Measurements from ENCODE around the gene IQGAP2.

The IQGAP2 gene

DNA sequence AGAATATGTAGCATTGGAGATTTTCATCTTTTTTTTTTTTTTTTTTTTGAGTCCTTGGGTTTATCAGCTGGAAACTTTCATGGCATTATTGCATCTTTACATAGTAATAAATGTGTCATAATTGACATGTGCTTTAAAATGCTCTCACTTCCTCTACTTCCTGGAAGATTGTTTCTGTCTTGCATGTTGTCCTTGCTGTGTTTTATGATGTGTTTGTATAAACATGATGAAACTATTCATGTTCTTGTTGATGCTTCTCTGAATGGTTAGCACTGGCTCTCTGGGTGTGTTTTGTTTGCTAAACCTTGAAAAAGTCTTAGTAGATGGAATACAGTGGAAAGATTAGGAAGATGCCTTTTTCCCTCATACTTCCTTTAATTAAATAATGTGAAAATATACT, 87.9 kb downstream of the IQGAP2 start:
- Histone ChIP-seq H3K36me3 (ENCODE audit: control insufficient read depth, insufficient read depth, low read length) (no peaks in the 10 kb centered on the region), H3K9ac (ENCODE audit: low read length) (no peak overlapping the region), H3K4me1 (ENCODE audit: control insufficient read depth, insufficient read depth, low read length) (peaks cover 51% of the 10 kb centered on the region), H3K9me3 (ENCODE audit: control insufficient read depth, low read length) (no peaks in the 10 kb centered on the region), H3K27me3 (ENCODE audit: control insufficient read depth, insufficient read depth, low read length) (no peaks in the 10 kb centered on the region), H3K4me3 (ENCODE audit: low read length) (no peak overlapping the region)

DNA sequence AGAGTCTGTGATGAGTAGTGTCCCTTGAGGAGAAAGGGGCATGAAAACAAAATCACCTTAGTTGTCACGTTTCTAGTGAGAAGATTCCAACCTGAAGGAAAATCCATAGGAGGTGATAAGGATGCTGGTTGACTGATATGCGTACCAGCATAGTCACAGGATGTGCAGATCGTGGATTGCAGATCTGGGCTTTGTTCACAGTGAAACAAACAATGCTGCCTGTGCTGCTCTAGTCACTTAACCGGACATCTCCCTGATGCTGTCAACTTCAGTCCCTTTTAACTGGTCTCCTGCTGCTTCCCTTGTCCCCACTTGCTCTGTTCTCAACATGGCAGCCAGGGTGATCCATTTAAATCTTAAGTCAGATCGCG, 89.7 kb downstream of the IQGAP2 start:
- Histone ChIP-seq H3K36me3 (ENCODE audit: control insufficient read depth, insufficient read depth, low read length) (no peaks in the 10 kb centered on the region), H3K9ac (ENCODE audit: low read length) (no peak overlapping the region), H3K9me3 (ENCODE audit: control insufficient read depth, low read length) (no peaks in the 10 kb centered on the region), H3K4me3 (ENCODE audit: low read length) (no peak overlapping the region), H3K4me1 (ENCODE audit: control insufficient read depth, insufficient read depth, low read length) (peaks cover 53% of the 10 kb centered on the region), H3K27me3 (ENCODE audit: control insufficient read depth, insufficient read depth, low read length) (no peaks in the 10 kb centered on the region)

DNA sequence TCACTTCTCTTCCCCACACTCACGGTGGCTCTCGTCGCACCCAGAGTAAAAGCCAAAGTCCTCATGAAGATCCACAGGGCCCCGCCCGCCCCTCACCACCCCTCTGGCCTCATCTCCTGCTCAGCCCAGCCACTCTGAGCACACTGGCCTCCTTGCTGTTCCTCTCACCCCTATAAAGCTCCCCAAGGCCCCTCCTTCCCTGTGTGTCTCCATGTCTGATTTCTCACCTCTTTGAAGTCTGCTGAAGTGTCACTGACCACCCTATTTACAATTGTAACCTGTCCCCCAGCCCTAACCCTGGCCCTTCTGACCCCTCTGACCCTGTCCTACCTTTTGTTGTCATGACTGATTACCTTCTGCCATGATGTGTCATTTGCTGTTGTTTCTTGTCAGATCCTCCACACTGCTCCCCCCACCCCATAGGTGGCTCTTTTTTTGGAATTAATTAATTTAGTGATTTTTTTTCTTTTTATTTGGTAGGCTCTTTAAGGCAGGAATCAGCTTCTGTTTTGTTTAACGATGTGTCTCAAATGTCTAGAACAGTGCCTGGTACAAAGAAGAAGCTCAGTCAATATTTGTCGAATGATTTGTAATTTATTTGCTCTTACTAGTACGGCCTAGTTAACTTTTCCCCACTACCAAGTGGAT, 90.2 kb downstream of the IQGAP2 start:
- Histone ChIP-seq H3K27me3 (ENCODE audit: control insufficient read depth, insufficient read depth, low read length) (no peaks in the 10 kb centered on the region), H3K36me3 (ENCODE audit: control insufficient read depth, insufficient read depth, low read length) (no peaks in the 10 kb centered on the region), H3K4me1 (ENCODE audit: control insufficient read depth, insufficient read depth, low read length) (peaks cover 57% of the 10 kb centered on the region), H3K9me3 (ENCODE audit: control insufficient read depth, low read length) (no peaks in the 10 kb centered on the region), H3K9ac (ENCODE audit: low read length) (no peak overlapping the region), H3K4me3 (ENCODE audit: low read length) (no peak overlapping the region)

DNA sequence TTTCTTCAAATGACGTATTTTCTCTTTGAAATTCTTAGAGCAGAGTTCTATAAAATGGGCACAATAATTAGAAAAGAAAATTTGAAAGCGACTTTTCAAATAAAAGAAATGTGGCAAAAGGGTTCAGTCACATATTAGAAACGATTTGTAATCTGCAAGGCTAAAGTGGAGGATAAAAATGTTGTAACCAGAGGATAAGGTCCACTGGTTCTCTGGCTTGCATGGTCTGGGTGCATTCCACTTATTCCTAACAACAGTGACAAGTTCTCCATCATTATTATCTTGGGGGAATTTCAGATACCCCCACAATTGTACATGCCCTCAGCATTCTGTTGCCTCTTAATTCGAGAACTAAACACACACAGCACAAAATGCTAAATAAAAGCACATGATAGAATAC, 91.1 kb downstream of the IQGAP2 start:
- Histone ChIP-seq H3K27me3 (ENCODE audit: control insufficient read depth, insufficient read depth, low read length) (no peaks in the 10 kb centered on the region), H3K9me3 (ENCODE audit: control insufficient read depth, low read length) (no peaks in the 10 kb centered on the region), H3K36me3 (ENCODE audit: control insufficient read depth, insufficient read depth, low read length) (no peaks in the 10 kb centered on the region), H3K4me1 (ENCODE audit: control insufficient read depth, insufficient read depth, low read length) (peaks cover 64% of the 10 kb centered on the region), H3K4me3 (ENCODE audit: low read length) (no peak overlapping the region), H3K9ac (ENCODE audit: low read length) (no peak overlapping the region)

DNA sequence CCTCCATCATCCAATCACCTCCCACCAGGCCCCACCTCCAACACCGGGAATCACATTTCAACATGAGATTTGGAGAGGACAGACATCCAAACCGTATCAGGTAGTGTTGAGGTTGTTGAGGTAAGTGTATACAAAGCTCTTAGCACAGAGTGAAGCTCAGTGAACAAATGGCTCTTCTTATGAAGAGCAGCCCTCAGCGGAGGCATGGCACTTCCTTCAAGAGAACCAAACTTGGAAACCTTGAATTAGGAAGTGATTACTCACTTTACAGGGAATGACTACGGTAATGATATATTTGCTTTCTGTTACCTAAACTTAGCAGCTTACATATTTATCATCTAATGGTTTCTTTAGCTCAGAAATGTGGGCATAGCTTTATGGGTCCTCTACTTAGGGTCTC, 92.8 kb downstream of the IQGAP2 start:
- H3K4me3 ChIP-seq (ENCODE audit: low read length), result no peak overlapping the region
- H3K36me3 ChIP-seq (ENCODE audit: control insufficient read depth, insufficient read depth, low read length), result no peaks in the 10 kb centered on the region
- H3K9me3 ChIP-seq (ENCODE audit: control insufficient read depth, low read length), result no peaks in the 10 kb centered on the region
- no peak overlapping the region for H3K9ac ChIP-seq (ENCODE audit: low read length)
- H3K27me3 ChIP-seq (ENCODE audit: control insufficient read depth, insufficient read depth, low read length), result no peaks in the 10 kb centered on the region
- H3K4me1 ChIP-seq (ENCODE audit: control insufficient read depth, insufficient read depth, low read length), result peaks cover 52% of the 10 kb centered on the region

DNA sequence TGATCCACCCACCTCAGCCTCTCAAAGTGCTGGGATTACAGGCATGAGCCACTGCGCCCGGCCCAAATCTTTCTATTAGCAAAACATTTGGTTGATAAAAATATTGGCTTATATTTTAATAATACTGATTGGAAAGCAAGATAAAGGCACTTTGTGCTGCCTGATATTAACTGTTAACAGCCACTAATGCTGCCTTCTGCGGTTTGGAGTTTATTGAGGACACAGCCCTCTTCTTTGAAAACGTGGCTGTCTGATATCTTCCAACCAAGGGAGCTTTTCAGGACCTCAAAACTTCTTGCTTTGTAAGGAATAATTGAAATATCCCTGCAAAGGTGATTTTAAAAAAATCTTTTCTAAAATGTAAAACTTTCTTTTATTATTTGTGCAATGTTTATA, 94.0 kb downstream of the IQGAP2 start:
- H3K4me1 ChIP-seq (ENCODE audit: control insufficient read depth, insufficient read depth, low read length), result peaks cover 42% of the 10 kb centered on the region
- no peak overlapping the region for H3K9ac ChIP-seq (ENCODE audit: low read length)
- H3K36me3 ChIP-seq (ENCODE audit: control insufficient read depth, insufficient read depth, low read length), result no peaks in the 10 kb centered on the region
- H3K27me3 ChIP-seq (ENCODE audit: control insufficient read depth, insufficient read depth, low read length), result no peaks in the 10 kb centered on the region
- H3K9me3 ChIP-seq (ENCODE audit: control insufficient read depth, low read length), result no peaks in the 10 kb centered on the region
- no peak overlapping the region for H3K4me3 ChIP-seq (ENCODE audit: low read length)

DNA sequence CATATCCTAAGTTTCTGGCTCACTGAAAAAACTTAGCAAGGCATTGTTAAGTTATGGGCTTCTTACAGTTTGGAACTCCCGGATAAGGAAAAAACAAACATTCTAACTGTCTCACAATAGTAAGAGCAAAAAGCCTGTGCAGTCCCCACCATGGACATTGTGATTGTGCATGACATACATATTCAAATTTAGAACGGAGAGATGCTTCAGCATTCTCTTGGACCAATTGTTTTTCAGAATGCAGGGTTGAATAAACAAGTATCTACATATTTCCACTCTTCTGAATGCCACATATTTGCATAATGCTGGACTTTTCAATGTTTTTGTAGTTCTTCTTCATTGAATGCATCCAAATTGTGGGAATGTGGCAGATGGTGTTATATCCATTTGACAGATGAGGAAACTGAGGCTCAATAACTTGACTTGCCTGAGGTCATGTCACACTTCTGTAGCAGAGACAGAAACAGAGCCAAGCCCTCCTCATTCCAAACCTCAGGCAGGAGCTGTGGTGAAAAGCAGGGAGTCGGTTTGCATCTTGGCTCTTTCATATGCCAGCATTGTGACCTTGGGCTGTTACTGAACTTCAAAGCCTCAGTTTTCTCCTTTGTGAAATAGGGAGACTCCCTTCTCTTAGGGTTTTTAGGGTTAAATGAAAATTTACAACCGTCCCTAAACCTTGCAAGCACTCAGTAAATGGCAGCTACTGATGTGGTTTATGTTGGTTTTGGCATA, 95.1 kb downstream of the IQGAP2 start:
- H3K4me1 ChIP-seq (ENCODE audit: control insufficient read depth, insufficient read depth, low read length), result peaks cover 31% of the 10 kb centered on the region

DNA sequence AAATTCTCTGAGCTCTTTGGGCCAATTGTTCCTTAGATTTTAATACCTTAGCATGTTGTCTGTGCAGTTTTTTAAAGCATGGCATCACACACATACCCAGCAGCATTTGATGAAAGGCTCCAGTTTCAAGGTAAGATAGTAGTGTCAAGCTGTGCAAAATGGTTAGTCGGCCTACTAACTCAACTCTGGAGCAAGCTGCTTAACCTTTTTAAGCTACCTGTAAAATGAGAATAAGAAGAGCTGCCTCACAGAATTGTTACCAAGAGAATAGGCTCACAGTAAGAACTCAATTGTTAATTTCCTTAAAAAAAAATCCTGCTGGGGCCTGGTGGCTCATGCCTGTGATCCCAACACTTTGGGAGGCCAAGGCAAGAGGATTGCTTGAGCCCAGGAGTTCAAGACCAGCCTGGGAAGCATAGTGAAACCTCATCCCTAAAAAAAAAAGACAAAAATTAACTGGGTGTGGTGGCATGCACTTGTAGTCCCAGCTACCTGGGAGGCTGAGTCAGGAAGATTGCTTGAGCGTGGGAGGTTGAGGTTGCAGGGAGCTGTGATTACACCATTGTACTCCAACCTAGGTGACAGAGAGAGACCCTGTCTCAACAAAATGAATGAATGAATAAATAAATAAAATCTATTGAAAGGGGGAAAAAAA, 96.5 kb downstream of the IQGAP2 start:
- no peaks in the 10 kb centered on the region for H3K27me3 ChIP-seq (ENCODE audit: control insufficient read depth, insufficient read depth, low read length)
- H3K9ac ChIP-seq (ENCODE audit: low read length), result no peak overlapping the region
- no peaks in the 10 kb centered on the region for H3K36me3 ChIP-seq (ENCODE audit: control insufficient read depth, insufficient read depth, low read length)
- no peaks in the 10 kb centered on the region for H3K9me3 ChIP-seq (ENCODE audit: control insufficient read depth, low read length)
- no peak overlapping the region for H3K4me3 ChIP-seq (ENCODE audit: low read length)
- peaks cover 25% of the 10 kb centered on the region for H3K4me1 ChIP-seq (ENCODE audit: control insufficient read depth, insufficient read depth, low read length)

More for the DNA sequence above, 95.1 kb downstream of the IQGAP2 start:
- no peaks in the 10 kb centered on the region for H3K27me3 ChIP-seq (ENCODE audit: control insufficient read depth, insufficient read depth, low read length)
- H3K9me3 ChIP-seq (ENCODE audit: control insufficient read depth, low read length), result no peaks in the 10 kb centered on the region
- no peak overlapping the region for H3K9ac ChIP-seq (ENCODE audit: low read length)
- no peak overlapping the region for H3K4me3 ChIP-seq (ENCODE audit: low read length)
- H3K36me3 ChIP-seq (ENCODE audit: control insufficient read depth, insufficient read depth, low read length), result no peaks in the 10 kb centered on the region

DNA sequence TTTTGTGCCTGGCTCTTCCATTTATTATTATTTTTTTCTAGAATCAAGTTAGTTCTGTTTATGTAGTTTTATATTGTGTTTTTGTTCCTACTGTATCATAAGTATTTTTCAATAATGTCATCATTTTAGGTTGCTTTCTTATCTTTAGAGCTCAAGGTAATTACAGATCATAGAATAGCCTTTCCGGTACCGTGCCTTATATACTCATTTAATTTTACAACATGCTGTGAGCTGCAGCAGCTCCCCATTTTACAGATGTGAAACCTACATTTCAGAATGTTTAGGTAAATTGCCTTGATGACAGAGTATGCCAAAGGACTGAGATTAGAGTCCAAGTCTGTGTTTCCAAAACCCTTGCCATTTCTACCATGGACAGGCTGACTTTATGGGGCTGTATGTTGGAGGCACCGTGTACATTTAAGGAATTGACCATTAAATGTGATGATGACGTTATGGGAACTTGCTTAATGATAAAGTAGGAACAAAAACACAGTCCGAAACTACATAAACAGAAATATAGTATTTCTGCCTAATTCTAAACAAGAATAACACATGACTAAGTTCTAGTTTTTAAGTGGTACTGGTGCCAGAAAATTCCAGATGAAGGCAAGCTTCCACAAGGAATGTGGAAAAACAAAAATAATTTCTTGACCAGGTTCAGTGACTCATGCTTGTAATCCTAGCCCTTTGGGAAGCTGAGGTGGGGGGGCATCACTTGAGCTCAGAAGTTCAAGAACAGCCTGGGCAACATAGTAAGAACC, 97.7 kb downstream of the IQGAP2 start:
- Histone ChIP-seq H3K4me3 (ENCODE audit: low read length) (no peak overlapping the region), H3K36me3 (ENCODE audit: control insufficient read depth, insufficient read depth, low read length) (no peaks in the 10 kb centered on the region), H3K9ac (ENCODE audit: low read length) (no peak overlapping the region), H3K4me1 (ENCODE audit: control insufficient read depth, insufficient read depth, low read length) (peaks cover 30% of the 10 kb centered on the region), H3K9me3 (ENCODE audit: control insufficient read depth, low read length) (no peaks in the 10 kb centered on the region), H3K27me3 (ENCODE audit: control insufficient read depth, insufficient read depth, low read length) (no peaks in the 10 kb centered on the region)

DNA sequence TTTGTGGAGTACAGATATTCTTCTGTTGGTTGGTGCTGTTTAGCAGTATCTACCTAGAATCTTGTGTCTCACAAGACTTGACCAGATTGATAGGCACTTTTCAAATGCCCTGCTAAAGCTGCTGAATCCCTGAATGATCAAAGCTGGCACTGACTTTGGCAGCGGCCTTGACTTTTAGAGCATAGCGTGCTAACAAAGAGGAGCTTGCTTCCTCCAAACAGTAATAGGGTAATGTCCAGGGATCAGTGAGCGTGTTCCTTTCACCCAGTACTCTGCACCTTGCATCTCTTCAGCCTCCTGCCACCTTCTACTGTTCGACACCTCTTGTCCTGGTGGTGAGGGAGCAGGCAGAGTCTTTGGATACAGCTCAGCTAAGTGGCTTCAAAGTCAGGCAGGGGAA, 100.8 kb downstream of the IQGAP2 start:
- Histone ChIP-seq H3K9me3 (ENCODE audit: control insufficient read depth, low read length) (no peaks in the 10 kb centered on the region), H3K36me3 (ENCODE audit: control insufficient read depth, insufficient read depth, low read length) (no peaks in the 10 kb centered on the region), H3K4me1 (ENCODE audit: control insufficient read depth, insufficient read depth, low read length) (peaks cover 17% of the 10 kb centered on the region), H3K9ac (ENCODE audit: low read length) (no peak overlapping the region), H3K27me3 (ENCODE audit: control insufficient read depth, insufficient read depth, low read length) (no peaks in the 10 kb centered on the region), H3K4me3 (ENCODE audit: low read length) (no peak overlapping the region)

DNA sequence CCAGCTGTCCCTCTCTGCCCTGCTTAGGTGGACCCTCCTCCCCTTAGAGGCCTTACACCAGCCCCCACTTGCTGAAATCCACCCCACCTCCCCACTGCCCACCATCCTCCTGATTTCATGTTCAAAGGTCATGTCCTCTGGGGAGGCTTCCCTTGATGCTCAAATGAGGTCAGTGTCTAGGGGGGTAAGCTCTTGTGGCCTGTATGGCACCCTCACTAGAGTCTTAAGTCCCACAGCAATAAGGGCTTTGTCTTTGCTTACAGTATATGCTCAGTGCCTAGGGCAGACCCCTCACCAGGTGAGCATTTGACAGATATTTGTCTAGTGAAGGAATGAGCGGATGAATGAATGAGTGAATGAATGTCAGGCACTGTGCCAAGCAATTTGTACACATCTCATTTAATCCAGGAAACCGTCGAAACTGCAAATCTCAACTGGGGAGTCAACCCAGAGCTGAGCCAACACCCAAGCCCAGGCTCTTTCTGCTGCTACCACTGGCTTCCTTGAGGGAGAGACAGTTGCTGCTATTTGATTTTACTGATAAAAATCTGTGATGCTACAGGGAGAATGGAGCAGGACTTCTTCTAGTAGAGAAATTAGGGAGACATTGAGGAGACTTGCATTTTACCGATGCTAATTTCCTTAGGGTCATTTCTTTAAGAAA, 101.9 kb downstream of the IQGAP2 start:
- no peak overlapping the region for H3K9ac ChIP-seq (ENCODE audit: low read length)
- no peaks in the 10 kb centered on the region for H3K36me3 ChIP-seq (ENCODE audit: control insufficient read depth, insufficient read depth, low read length)
- no peaks in the 10 kb centered on the region for H3K27me3 ChIP-seq (ENCODE audit: control insufficient read depth, insufficient read depth, low read length)
- peaks cover 16% of the 10 kb centered on the region for H3K4me1 ChIP-seq (ENCODE audit: control insufficient read depth, insufficient read depth, low read length)
- H3K4me3 ChIP-seq (ENCODE audit: low read length), result no peak overlapping the region
- no peaks in the 10 kb centered on the region for H3K9me3 ChIP-seq (ENCODE audit: control insufficient read depth, low read length)
